PFSK-1 (cell line): ENCODE data around the gene SPCS1.

Experiments
- POLR2AphosphoS5 ChIP-seq: IDR thresholded peaks from 2 replicates; pipeline ENCODE4 v1.6.1; 2012; ENCODE audit warnings: low read depth, mild to moderate bottlenecking, control low read depth, low read length, moderate library complexity
- REST ChIP-seq, 2 experiments: IDR thresholded peaks; 2 replicates each; pipeline versions ENCODE4 v1.6.1 to v1.8.0; 2011 to 2012; ENCODE audit warnings: low read depth in 2 of 2, low read length in 2 of 2, control low read depth in 1 of 2, inconsistent platforms in 1 of 2, mild to moderate bottlenecking in 1 of 2, moderate library complexity in 1 of 2; ENCODE audit not compliant: insufficient read depth in 1 of 2

GRCh38 chr3:52704611-52705437, 1.1 kb upstream of the SPCS1 start:
- TF ChIP-seq REST (IDR thresholded peaks at IDR 0.05; ENCODE audit: insufficient read depth in 1 of 2, low read depth in 2 of 2, low read length in 2 of 2) (no peak), POLR2AphosphoS5 (no peak)
